IMR-90 (cell line): ENCODE measurements around the gene TGFBR1. TPM values are rescaled to one million over a fixed set of nuclear protein-coding genes. Genes with fewer than 3 reads are reported as not detected.

Experiments used
- ATAC-seq: fragments of 200-7000 bp; cut with Tn5 transposase; 2 replicates; pipeline ENCODE4 v1.9.1; 2020; ENCODE audit warnings: low read depth, mild to moderate bottlenecking, moderate library complexity
- BruUV-seq: library from RNA; stranded (reverse); fragments of 400-500 nt; replicated peaks from 2 replicates; lab custom pipeline; 2021; lab: Mats Ljungman, UMichigan
- CTCF ChIA-PET: fragments of 300-600 bp; formaldehyde crosslinking; extraction: SDS; loops from one replicate; lab custom pipeline; 2021; ENCODE audit warnings: antibody characterized with exemption; lab: Yijun Ruan, JAX
- POLR2A ChIA-PET: fragments of 300-600 bp; sonication (Branson Sonifier 250); formaldehyde crosslinking; loops from one replicate; lab custom pipeline; 2022; ENCODE audit warnings: antibody characterized with exemption; ENCODE audit not compliant: unreplicated experiment; lab: Charles Lee
- DNase-seq: peaks from one replicate; pipeline ENCODE4 v3.0.0; 2013
- H2AFZ ChIP-seq: replicated peaks from 2 replicates; pipeline ENCODE3; 2013; ENCODE audit warnings: low read length, mild to moderate bottlenecking; ENCODE audit not compliant: poor library complexity
- H2AK5ac ChIP-seq: 2 replicates; pipeline ENCODE4 v1.6.1; 2013; ENCODE audit warnings: low read depth, low read length, inconsistent platforms
- H2AK9ac ChIP-seq: replicated peaks from 2 replicates; pipeline ENCODE3; 2013; ENCODE audit warnings: mild to moderate bottlenecking, low read depth, low read length, moderate library complexity; ENCODE audit not compliant: poor library complexity
- H2BK120ac ChIP-seq: 2 replicates; pipeline ENCODE4 v1.6.1; 2013; ENCODE audit warnings: low read depth, low read length, inconsistent platforms
- H2BK15ac ChIP-seq: 3 replicates; pipeline ENCODE4 v1.6.1; 2013; ENCODE audit warnings: low read depth, low read length, inconsistent platforms
- H2BK20ac ChIP-seq: 2 replicates; pipeline ENCODE4 v1.6.1; 2013; ENCODE audit warnings: low read depth, mild to moderate bottlenecking, inconsistent platforms, low read length, moderate library complexity
- H2BK5ac ChIP-seq: 2 replicates; pipeline ENCODE4 v1.6.1; 2013; ENCODE audit warnings: mild to moderate bottlenecking, low read depth, low read length, inconsistent platforms; ENCODE audit not compliant: poor library complexity, severe bottlenecking
- H3K14ac ChIP-seq: replicated peaks from 2 replicates; pipeline ENCODE4 v1.6.1; 2013; ENCODE audit warnings: low read depth, low read length, inconsistent platforms
- H3K18ac ChIP-seq: 2 replicates; pipeline ENCODE4 v1.6.1; 2013; ENCODE audit warnings: low read depth, low read length, control low read depth
- H3K23ac ChIP-seq: 2 replicates; pipeline ENCODE4 v1.6.1; 2013; ENCODE audit warnings: low read depth, low read length, inconsistent platforms
- H3K27ac ChIP-seq: 2 replicates; pipeline ENCODE4 v1.5.1; 2013; ENCODE audit warnings: mild to moderate bottlenecking, control low read depth, low read length; ENCODE audit not compliant: insufficient read depth
- H3K27me3 ChIP-seq: 2 replicates; pipeline ENCODE4 v1.6.1; 2013; ENCODE audit warnings: low read length; ENCODE audit not compliant: control insufficient read depth, insufficient read depth
- H3K36me3 ChIP-seq: 2 replicates; pipeline ENCODE4 v1.6.1; 2013; ENCODE audit warnings: low read length, mixed read lengths; ENCODE audit not compliant: control insufficient read depth, insufficient read depth
- H3K4ac ChIP-seq: 2 replicates; pipeline ENCODE4 v1.6.1; 2013; ENCODE audit warnings: low read depth, low read length, inconsistent platforms
- H3K4me1 ChIP-seq: 2 replicates; pipeline ENCODE4 v1.6.1; 2013; ENCODE audit warnings: low read length, mixed read lengths; ENCODE audit not compliant: control insufficient read depth, insufficient read depth
- H3K4me2 ChIP-seq: 2 replicates; pipeline ENCODE4 v1.6.1; 2013; ENCODE audit warnings: low read depth, mild to moderate bottlenecking, control low read depth, low read length, moderate library complexity
- H3K4me3 ChIP-seq: 2 replicates; pipeline ENCODE4 v1.5.1; 2013; ENCODE audit warnings: low read depth, mild to moderate bottlenecking, control low read depth, low read length, moderate library complexity; ENCODE audit not compliant: insufficient read depth
- H3K56ac ChIP-seq: 2 replicates; pipeline ENCODE4 v1.6.1; 2013; ENCODE audit warnings: low read length, inconsistent platforms; ENCODE audit not compliant: insufficient read depth; ENCODE audit errors: extremely low read depth
- H3K79me1 ChIP-seq, 2 experiments: 2 replicates each; pipeline ENCODE4 v1.6.1; 2013; ENCODE audit warnings: low read length in 2 of 2, inconsistent platforms in 1 of 2, low read depth in 1 of 2
- H3K9ac ChIP-seq: 2 replicates; pipeline ENCODE4 v1.6.1; 2013; ENCODE audit warnings: low read depth, low read length, control low read depth
- H3K9me1 ChIP-seq: 2 replicates; pipeline ENCODE4 v1.6.1; 2013; ENCODE audit warnings: low read length, inconsistent platforms; ENCODE audit not compliant: insufficient read depth
- H3K9me3 ChIP-seq: 2 replicates; pipeline ENCODE4 v1.6.1; 2013; ENCODE audit warnings: low read length; ENCODE audit not compliant: control insufficient read depth, insufficient read depth
- H4K20me1 ChIP-seq: 2 replicates; pipeline ENCODE4 v1.6.1; 2013; ENCODE audit warnings: low read length, inconsistent platforms; ENCODE audit not compliant: insufficient read depth
- H4K5ac ChIP-seq: 2 replicates; pipeline ENCODE4 v1.6.1; 2013; ENCODE audit warnings: mild to moderate bottlenecking, low read depth, low read length, control low read depth
- H4K8ac ChIP-seq, 2 experiments: 2 replicates each; pipeline ENCODE4 v1.6.1; 2013; ENCODE audit warnings: low read depth in 2 of 2, low read length in 2 of 2, control low read depth in 1 of 2, inconsistent platforms in 1 of 2
- H4K91ac ChIP-seq: 2 replicates; pipeline ENCODE4 v1.6.1; 2013; ENCODE audit warnings: low read depth, low read length, inconsistent platforms; ENCODE audit not compliant: insufficient read depth
- BHLHE40 ChIP-seq: fragments of 150-350 bp; IDR thresholded peaks from 2 replicates; pipeline ENCODE4 v1.6.1; 2016; ENCODE audit warnings: mild to moderate bottlenecking, low read depth, low read length
- ELK1 ChIP-seq: fragments of 150-350 bp; IDR thresholded peaks from 2 replicates; pipeline ENCODE4 v1.6.1; 2016; ENCODE audit warnings: low read depth, mild to moderate bottlenecking, low read length, moderate library complexity, borderline replicate concordance
- FOS ChIP-seq: fragments of 150-350 bp; IDR thresholded peaks from 2 replicates; pipeline ENCODE4 v1.6.1; 2016; ENCODE audit warnings: low read depth, low read length
- MXI1 ChIP-seq: IDR thresholded peaks from 2 replicates; pipeline ENCODE4 v1.6.1; 2012; ENCODE audit warnings: low read depth, mild to moderate bottlenecking, low read length, moderate library complexity, borderline replicate concordance
- POLR2A ChIP-seq: IDR thresholded peaks from 2 replicates; pipeline ENCODE4 v1.6.1; 2012; ENCODE audit warnings: mild to moderate bottlenecking, low read depth, low read length
- SMC3 ChIP-seq: fragments of 150-350 bp; IDR thresholded peaks from 2 replicates; pipeline ENCODE4 v1.6.1; 2016; ENCODE audit warnings: low read depth, mild to moderate bottlenecking, antibody characterized with exemption, low read length, moderate library complexity
- WGBS, 2 experiments: methylation state at CpG; one replicate each; pipeline versions ENCODE4 v1.1.5 to v1.1.7; 2013; ENCODE audit warnings: missing lambda C conversion rate in 2 of 2; ENCODE audit not compliant: insufficient read length in 1 of 2; ENCODE audit errors: extremely low coverage in 2 of 2; 5-methylcytosine and 5-hydroxymethylcytosine counted together
- dilution Hi-C: fragments of 300-500 bp; cut with HindIII; formaldehyde crosslinking; loops from one replicate; pipeline ENCODE4 v1.14.3; 2018; ENCODE audit warnings: low sequenced_read_pairs; ENCODE audit not compliant: unreplicated experiment
- in situ Hi-C: fragments of 300-500 bp; cut with MboI; formaldehyde crosslinking; loops from 3 replicates; pipeline ENCODE4 v1.14.3; 2019; ENCODE audit warnings: low sequenced_read_pairs, inconsistent platforms, mixed read lengths
- intact Hi-C: fragments of 100-400 bp; cut with micrococcal nuclease; formaldehyde crosslinking; loops from 2 replicates; pipeline ENCODE4 v1.10.0; 2022
- polyA plus RNA-seq, 3 experiments: library from polyadenylated mRNA; depleted of rRNA; stranded (reverse); fragments of >200 nt; gene quantifications; 2 replicates each; pipeline ENCODE4 v1.2.3, GENCODE V29; 2012; ENCODE audit warnings: low replicate concordance in 1 of 3
- total RNA-seq: library from RNA; depleted of rRNA; stranded (reverse); fragments of >200 nt; gene quantifications from 2 replicates; pipeline ENCODE4 v1.2.3, GENCODE V29; 2012

TGFBR1 gene
- total and polyA plus RNA-seq, 2 of the 4 experiments (the other 2 are of a cell fraction), result 15.1 to 75.3 TPM

- no peak overlapping the region for H4K91ac ChIP-seq
- H3K4me3 ChIP-seq, result no peak overlapping the region
- no peak overlapping the region for H2BK5ac ChIP-seq
- no peak overlapping the region for H4K5ac ChIP-seq
- no TSS peak for BruUV-seq
- H3K9me3 ChIP-seq, result no peaks in the 10 kb centered on the region
- ChIA-PET POLR2A (interaction anchor here (0.6 kb wide), 1 partner anchor 199 kb away, joined by 4 read pairs; no protein-coding TSS in a partner anchor), CTCF (no interaction called here)
- H2AFZ ChIP-seq, result no peak overlapping the region
- in situ Hi-C loops (no loop called here), intact Hi-C loops (no loop called here), dilution Hi-C loops (no loop called here)
- no peak for DNase-seq
- WGBS, 2 experiments, result no CpG with 5 or more reads among the region's 2 CpGs
- no peak overlapping the region for H2AK9ac ChIP-seq
- no peak overlapping the region for H3K27ac ChIP-seq
- peaks cover 11% of the 10 kb centered on the region for H3K9me1 ChIP-seq
- no peak overlapping the region for H2AK5ac ChIP-seq
- no peak overlapping the region for H3K4ac ChIP-seq
- H3K23ac ChIP-seq, result no peak overlapping the region
- no peak overlapping the region for H2BK20ac ChIP-seq
- H3K27me3 ChIP-seq, result no peaks in the 10 kb centered on the region
- no peak overlapping the region for H3K14ac ChIP-seq
- no peak overlapping the region for H3K18ac ChIP-seq
- no peak overlapping the region for H2BK120ac ChIP-seq
- H3K79me1 ChIP-seq, result no peaks in the 10 kb centered on the region
- H3K4me1 ChIP-seq, result peaks cover 11% of the 10 kb centered on the region
- H2BK15ac ChIP-seq, result no peak overlapping the region
- H3K9ac ChIP-seq, result no peak overlapping the region
- no peak overlapping the region for H3K4me2 ChIP-seq
- H4K20me1 ChIP-seq, result no peaks in the 10 kb centered on the region
- no peak for TF ChIP-seq MXI1
- no peak for TF ChIP-seq BHLHE40
- TF ChIP-seq FOS, result no peak
- TF ChIP-seq ELK1, result no peak
- no peak for TF ChIP-seq POLR2A
- no peak for TF ChIP-seq SMC3
- ATAC-seq, result no peak
- no peak overlapping the region for H4K8ac ChIP-seq
- H3K56ac ChIP-seq, result no peak overlapping the region
- H3K36me3 ChIP-seq, result peaks cover 50% of the 10 kb centered on the region; the same call in 1 of the 2 replicates
These were observed 44.3 kb upstream of the TGFBR1 start for GRCh38 chr9:99060621-99061020.
